ENCODE data around the gene ATF7IP.
A peak's percentile ranks its signal among the peaks of the same experiment; 100 is the strongest.
"Not testable (repeated sequence)": the region's sequence is repeated elsewhere in the genome, so short reads cannot be mapped to it uniquely, and the experiment has no call there.

The ATF7IP gene

DNA sequence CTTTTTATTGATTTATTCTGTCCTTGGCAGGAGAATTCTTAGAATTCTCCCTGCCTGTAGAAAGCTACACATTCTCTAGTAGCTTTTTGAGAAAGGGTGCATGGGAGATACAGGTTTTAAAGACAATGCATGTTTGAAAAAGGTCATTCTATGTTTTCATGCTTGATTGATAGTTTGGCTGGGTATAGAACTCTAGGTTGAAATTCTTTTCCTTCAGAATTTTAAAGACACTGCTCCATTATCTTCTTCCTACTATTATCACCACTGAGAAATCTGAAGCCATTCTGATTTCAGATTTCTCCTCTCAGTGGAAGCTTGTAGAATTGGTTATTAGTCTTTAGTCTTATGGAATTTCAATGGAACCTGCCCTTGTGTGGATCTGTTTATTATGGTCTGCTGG is 14.0 kb downstream of the ATF7IP start:
- DNase-seq: no peak

DNA sequence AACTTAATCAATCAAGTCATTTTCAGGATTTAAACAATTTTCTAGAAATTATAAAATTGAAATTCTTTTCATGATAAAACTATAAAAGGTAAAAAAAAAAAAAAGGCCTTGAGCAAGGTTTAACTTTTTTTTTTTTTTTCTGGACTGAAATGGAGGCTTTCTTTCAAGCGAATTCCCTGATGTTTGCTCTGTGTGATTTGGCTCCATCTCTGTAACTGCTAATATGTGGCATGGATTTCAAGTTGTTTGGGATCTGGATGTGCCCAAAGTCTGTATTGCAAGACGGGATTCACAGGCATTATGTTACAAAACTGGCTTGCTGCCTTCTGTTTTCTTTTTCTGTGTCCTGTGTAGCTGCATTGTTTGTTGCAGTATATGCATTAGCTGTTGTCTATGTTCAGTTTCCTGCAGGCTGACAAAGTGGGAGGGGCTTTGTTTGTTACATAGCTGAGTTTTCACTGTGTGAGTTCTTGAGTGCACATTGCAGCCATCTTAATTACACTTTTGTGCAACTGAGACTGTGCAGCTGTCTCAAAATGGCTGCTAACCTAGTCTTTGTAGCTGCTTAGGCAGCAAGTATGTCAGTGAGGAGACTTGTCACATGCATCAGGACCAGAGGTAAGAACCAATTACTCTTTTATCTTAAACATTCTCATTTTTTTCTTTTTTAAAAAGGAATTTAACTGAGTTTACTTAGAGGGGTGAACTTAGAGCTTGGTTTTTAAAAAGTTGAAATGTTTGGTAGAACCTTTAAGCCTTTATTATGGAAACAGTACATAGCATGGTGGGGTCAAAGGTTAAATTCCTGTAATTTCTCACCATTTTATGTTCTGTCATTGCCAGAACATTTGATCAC is 19.5 kb downstream of the ATF7IP start:
- DNase-seq: peak; percentile 93

DNA sequence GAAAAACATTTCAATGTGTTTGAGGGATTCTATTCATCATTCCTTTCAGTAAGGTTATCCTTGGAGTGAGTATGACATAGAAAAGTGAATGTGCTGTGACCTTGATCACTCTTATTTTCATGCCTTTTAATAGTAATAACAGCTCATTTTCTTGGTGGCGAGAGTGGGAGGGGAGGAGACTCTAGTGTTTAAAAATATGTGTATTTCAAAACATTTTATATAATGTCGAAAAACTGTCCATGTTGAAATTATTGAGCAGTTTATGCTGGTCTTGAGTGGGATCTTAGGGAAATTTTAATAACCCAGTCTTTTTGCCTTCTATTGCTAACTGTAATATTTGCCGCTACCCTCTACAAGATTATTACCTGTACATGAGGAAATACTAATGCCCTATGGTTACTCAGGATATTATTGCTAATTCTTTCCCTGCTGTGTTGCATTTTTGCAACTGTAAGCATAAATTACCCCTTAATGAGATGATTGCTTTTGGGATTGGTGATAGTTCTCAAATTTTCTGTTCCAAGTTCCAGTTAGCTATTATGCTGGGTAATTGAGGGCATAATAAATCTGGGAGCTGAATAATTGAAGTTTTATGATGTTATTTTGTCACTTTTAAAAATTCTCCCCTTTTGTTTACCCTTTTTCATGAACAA is 21.9 kb downstream of the ATF7IP start:
- DNase-seq: no peak

DNA sequence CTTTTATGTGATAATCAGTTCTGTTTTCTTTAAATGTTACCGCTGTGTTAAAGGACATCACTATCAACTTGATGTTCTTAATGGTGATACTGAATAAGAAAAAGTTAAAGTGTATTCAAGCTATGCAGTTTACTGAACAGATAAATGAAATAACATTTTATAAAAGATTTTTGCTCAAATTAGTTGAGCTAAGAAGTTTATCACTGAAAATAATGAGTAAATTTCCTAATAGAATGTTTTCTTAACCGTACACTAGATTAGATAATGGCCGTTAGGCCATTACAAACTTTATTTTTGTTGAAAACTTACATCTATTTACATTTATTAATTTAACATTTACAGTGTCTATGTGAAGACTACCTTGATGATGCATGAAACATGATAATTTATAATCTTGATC is 25.0 kb downstream of the ATF7IP start:
- DNase-seq: no peak

DNA sequence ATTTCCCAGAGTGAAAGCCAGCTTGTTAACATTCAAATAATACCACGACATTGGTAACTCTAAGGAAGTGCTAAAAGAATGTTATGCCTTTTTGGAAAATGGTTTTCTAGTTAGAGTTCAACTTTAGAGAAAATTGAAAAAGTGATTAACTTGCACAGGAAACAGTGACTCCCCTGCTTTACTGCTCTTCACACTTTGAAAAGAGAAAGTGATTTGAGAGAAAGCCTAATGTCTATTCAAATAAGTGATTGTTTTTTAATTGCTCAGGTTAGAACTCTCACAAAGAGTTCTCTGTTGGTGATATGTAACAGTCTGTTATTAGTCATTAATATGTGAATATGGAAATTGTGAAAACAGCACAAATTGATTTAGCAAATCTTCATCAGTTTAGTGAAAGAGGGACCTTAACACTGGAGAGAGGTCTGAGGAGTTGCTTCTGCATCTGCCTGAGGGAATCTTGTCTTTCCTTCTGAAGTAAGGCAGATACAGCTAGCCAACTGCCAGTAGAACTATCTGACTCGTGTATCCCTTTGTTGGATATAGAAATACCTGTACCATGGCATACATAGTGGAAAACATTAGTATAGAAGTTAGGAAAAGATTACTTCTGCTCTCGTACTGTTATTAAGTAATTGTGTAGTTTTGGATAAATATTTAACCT is 25.5 kb downstream of the ATF7IP start:
- DNase-seq: no peak

DNA sequence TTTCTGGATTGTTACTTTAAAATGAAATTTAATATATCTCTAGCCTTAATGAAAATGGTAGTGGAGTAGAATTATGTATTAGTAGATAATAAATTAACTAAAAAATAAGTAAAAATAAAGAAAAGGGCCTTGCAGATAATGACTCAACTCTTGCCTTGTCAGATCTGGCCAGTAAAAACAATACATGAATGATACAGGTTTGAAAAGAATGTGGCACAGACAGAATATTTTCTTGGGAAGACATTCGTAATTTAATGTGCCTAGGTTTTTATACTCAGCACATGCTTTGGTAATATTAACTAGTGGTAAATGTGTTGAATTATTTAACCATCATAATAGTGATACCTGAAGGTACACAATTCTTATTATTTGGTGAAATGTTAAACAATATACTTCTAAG is 28.3 kb downstream of the ATF7IP start:
- DNase-seq: peak; percentile 42

DNA sequence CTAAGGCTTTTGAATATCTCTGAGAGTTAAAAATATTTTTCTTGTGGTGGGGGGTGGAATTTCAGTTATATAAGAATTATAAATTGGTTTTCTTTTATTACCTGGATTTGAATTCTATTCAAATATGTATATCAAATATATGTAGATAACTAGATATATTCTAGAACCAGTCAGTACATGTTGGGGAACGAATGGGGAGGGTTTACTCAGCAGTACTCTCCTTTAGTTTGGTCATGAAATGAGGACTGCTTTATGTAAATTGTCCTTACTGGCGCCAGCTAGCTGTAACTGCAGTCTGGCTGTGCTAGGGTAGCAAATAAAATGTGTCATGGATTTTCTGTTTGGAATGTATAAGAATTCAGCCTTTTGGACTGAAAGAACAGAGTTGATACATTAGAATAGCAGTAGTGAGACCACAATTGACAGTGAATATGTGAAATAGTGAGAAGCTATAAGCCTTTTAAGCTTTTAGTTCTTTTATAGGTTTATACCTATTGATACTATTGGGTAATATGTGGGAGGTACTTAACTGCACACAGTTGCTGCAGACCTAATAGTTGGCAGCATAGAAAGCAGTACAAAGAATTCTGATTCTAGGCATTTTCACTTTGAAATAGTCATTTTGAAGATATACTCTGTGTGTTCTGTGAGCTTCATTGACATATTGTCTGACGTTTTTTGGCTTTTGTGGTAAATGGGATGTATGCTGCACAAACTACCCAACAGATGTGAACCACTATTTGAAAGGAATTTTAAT is 29.0 kb downstream of the ATF7IP start:
- peak; percentile 87 for DNase-seq

DNA sequence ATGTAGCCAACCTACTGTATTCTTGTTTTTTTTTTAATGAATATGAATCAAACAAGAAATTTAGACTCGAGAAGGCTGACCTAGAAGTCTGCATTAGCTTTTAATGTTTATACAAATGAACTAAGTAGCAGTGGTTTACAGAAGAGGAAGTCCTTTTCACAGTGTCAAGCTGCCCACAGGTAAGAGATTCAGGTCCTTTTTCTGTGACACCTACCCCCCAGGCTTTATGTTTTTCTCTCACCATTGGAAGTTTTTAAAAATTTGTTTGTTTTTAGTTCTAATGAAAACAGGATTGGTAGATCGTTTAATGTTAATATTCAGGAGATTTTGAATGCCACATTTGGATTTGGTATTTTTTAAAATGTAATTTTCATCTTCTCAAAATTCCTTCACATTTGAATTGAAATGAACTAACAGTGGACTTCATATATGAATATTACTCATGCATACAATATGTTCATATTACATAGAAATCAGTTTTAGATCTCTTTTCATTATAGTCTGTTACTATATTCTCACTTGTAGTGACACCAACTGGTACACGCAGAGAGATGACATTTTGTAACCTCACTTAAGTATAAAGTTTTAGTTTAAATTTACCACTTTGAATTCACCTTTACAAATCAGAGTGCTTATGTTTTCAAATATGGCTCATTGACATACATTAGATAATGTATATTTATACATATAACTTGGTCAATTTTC is 29.7 kb downstream of the ATF7IP start:
- no peak for DNase-seq

DNA sequence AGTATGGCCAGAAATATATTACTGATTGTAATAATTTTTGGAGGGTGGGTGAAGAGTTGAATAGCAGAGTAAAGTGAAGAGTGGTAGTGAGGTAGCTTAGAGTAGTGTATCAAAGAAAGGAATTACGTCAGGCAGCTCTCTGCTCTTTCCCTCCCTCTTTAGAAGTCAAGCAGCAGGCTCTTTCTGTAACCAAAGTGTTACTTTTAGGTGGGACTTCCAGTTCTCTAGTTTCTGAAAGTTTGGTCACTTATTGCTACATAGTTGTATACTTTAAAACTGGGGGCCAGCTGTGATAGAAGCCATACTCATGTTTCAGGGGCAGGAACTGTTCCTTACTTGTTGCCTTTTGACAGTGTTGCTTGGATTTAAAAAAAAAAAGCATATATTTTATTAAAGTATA is 30.6 kb downstream of the ATF7IP start:
- DNase-seq: no peak

DNA sequence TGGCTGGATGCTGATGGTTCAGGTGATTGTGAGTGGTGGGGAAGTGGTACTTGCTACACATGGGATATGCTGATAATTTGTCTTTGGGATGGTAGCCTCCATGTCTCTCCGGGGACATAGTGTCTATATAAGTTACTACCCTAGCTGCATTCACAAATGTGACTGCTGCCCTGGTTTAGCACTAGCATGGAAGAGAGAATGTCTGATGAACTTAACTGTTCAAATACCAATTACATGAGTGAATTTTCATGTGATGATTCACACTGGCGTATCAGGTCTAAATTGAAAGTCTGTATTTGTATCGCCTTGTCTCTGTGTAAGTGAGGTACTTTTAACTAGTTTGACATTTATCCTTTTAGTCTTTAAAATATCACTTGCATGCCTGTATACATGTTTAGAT is 34.4 kb downstream of the ATF7IP start:
- peak; percentile 44 for DNase-seq

DNA sequence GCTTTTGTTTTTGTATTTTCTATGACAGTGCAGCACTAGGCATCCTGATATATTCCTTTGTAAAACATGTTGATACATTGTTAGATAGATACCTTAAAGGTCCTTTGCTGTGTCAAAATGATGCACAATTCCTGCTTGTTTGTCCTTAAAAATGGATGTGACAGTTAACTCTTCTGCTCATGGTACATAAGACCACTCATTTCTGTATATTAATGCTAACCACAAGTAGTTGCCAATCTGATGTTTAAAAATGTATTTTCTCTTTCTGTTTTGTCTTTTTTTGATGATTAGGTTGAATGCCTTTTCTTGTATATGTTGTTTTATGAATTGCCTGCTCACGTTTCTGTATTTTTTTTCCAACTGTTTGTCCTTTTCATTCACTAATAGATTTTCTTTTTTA is 35.1 kb downstream of the ATF7IP start:
- DNase-seq: no peak

DNA sequence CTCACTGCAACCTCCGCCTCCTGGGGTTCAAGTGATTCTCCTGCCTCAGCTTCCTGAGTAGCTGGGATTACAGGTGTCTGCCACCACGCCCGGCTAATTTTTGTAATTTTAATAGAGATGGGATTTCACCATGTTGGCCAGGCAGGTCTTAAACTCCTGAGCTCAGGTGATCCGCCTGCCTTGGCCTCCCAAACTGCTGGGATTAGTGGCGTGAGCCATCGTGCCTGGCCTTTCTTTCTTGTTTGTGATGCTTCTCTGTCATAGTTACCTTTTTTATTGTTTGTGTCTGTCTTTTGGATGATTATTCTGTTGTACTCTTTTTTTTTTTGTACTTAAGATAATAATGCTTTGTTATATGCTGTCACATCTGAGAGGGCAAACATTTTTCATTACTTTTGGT is 35.8 kb downstream of the ATF7IP start:
- DNase-seq: not testable (repeated sequence)

DNA sequence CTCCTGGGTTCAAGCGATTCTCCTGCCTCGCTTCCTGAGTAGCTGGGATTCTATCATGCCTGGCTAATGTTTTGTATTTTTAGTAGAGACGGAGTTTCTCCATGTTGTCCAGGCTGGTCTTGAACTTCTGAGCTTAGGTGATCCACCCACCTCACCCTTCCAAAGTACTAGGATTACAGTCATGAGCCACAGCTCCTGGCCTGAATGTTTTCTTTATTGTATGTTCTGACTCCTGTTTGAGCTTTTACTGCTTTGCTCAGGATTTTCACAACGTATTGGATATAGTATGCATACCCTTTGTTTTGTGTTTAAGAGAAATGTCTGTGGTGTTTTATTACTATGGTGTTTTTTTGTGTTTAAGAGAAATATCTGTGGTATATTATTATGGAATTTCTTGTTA is 37.2 kb downstream of the ATF7IP start:
- no peak for DNase-seq

DNA sequence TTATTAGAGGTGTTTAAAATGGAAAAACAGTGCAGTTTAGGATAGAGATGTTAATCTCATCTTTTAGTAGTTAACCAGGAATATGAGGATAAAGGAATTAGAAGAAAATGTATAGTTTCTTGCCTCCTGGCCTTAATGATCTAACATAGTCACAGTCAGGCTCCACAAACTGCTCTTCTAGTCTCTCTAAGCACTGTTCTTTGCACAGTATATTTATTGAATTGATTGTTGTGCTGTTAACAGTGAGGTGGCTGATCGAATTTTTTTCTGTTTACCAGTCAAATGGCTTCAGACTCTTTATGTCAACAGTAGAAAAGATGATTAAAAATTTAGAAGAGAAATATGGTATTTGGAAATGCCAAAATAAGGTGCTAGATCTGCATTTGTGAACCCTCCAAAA is 37.8 kb downstream of the ATF7IP start:
- DNase-seq: no peak

DNA sequence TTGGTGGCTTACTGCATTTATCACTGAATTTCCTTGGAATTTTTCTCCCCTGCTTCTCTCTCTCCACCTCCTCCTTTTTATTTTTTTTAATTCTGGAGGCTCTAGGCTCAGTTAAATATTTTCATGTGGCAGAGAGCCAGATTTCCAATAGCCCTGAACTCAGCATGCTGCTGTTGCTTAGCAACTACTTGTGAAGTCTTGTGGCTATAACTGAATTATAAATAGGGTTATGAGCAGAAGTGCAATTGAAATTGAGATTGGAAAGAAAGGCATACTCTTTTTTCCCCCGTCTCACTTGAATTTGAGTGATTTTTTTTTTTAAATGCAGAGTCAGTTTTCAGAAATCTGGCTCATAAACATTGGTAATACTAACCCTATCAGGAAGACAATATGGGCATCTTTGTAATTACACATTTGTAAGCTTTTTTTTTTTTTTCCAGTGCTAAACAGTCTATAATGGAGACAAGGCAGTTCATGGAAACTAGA is 38.3 kb downstream of the ATF7IP start:
- peak; percentile 93 for DNase-seq

DNA sequence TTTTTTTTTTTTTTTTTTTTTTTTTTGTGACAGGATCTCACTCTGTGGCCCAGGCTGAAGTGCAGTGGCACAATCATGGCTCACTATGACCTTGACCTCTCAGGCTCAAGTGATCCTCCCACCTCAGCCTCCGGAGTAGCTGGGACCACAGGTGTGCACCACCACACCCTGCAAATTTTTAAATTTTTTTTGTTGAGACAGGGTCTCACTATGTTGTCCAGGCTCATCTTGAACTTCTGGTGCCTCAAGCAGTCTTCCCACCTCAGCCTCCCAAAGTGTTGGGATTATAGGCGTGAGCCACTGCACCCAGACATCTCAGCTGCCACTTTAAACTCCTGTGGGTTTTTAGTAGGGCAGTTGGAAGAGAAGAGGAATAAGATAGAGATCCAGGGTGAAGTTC is 39.9 kb downstream of the ATF7IP start:
- DNase-seq: not testable (repeated sequence)

DNA sequence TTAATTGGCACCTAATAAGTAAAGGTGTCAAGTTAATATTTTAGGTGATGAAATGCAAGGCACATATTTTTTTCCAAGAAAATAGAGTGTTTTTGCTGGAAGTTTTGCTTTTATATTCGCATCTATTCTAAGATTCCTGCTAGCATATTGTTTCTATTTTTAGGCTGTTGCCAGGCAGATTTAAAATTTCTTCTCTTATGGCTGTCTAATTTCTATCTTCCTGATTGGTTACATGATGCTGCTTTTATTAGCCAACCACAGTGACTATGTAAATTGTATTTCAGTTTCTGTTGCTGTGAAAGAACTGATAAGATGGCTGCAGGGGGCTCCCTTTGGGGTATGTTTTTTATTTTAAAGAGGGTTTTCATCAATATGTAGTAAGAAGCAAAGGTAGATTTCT is 42.7 kb downstream of the ATF7IP start:
- DNase-seq: peak; percentile 54

DNA sequence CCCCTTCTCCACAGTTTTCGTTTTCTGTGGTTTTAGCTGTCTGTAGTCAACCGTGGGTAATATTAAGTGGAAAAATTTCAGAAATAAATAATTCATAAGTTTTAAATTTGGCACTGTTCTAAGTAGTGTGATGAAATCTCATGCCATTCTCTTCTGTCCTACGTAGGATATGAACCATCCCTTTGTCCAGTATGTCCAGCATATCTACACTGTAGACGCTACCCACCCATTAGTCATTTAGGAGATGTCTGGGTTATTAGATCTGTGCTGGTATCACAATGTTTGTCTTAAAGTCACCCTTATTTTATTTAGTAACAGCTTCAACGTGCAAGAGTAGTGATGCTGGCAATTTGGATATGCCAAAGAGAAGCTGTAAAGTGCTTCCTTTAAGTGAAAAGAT is 44.7 kb downstream of the ATF7IP start:
- no peak for DNase-seq

DNA sequence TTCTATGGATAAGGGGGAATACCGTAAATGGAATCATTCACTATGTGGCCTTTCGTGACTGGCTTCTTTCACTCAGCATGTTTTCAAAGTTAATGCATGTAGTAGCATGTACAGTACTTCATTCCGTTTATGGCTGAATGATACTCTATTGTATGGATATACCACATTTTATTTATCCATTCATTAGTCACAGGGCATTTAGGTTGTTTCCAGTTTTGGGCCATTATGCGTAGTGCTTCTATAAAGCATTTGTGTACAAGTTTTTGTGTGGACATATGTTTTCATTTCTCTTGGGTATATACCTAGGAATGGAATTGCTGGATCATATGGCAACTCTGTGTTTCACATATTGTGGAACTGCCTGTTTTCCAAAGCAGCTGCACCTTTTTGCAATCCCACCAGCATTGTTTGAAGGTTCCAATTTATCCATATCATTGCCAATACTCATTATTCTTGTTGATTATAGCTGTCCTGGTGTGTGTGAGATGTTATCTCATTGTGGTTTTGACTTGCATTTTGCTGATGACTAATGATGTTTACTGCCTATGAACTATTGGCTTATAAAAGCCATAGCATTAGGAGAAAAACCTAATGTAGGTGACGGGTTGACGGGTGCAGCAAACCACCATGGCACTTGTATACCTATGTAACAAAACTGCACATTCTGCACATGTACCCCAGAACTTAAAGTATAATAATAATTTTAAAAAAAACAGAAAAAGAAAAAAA is 45.5 kb downstream of the ATF7IP start:
- no peak for DNase-seq

DNA sequence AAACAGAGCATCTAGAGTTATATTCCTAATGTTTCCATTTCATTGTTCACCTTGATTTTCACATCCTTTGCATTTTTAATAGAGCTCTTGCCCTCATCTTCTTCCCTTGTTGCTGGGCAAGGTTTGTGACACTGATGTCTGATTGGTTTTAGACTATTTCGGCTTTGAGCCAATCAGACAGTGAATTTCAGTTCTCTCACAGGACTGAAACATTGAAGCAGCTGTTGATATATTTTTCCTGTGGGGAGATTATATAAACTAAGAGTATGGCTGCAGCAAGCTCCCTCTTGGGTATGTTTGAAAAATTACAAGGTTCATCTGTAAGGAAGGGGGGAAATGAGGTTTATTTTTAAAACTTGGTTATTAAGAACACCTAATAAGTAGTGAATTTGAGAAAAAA is 51.2 kb downstream of the ATF7IP start:
- peak; percentile 89 for DNase-seq

DNA sequence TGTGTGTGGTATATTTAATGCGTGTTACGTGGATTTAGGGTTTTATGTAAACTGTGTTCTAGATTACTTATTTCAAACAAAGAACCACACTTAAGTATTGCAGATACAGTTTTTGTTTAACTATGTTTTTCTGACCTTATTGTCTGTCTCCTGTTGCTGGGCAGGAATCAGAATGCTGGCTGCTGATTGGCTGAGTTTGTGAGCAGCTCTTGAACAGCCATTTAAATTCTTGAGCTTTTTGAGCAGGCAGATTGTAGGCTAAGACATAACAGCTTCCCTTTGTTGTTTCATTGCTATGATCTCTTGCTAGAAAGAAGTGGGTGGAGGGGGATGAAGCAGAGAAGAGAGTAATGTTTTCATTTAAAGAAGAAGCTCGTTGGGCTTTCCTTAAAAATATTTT is 52.2 kb downstream of the ATF7IP start:
- peak; percentile 88 for DNase-seq
